ENCODE measurements around the gene RDH8.

Gene RDH8

GRCh38 chr19:10049626-10050025 lies 36.3 kb downstream of the RDH8 start:
- ChIA-PET CTCF (no interaction called here), POLR2A (no interaction called here)
- no peak for TF ChIP-seq ARNT (IDR thresholded peaks at IDR 0.05)
- TF ChIP-seq ELF4 (IDR thresholded peaks at IDR 0.05): no peak
- DNase-seq (ENCODE audit: extremely low spot score): no peak

- TF ChIP-seq SUZ12 (IDR thresholded peaks at IDR 0.05): no peak
- DNase-seq (ENCODE audit: extremely low spot score): no peak
- ChIA-PET CTCF (no interaction called here), POLR2A (no interaction called here)
Observed at GRCh38 chr19:10052602-10053360, 39.5 kb downstream of the RDH8 start.

GRCh38 chr19:10061717-10062310 lies 48.5 kb downstream of the RDH8 start:
- TF ChIP-seq ELF4 (IDR thresholded peaks at IDR 0.05) (no peak), NFRKB (IDR thresholded peaks at IDR 0.05) (no peak), SP1 (IDR thresholded peaks at IDR 0.05) (no peak), SUZ12 (IDR thresholded peaks at IDR 0.05) (no peak), ZNF384 (IDR thresholded peaks at IDR 0.05) (no peak), BHLHE40 (IDR thresholded peaks at IDR 0.05; ENCODE audit: borderline replicate concordance) (no peak), FOXM1 (IDR thresholded peaks at IDR 0.05; ENCODE audit: borderline replicate concordance) (no peak), ARNT (IDR thresholded peaks at IDR 0.05) (no peak), FOXA1 (IDR thresholded peaks at IDR 0.05) (no peak), CTBP1 (IDR thresholded peaks at IDR 0.05; ENCODE audit: borderline replicate concordance) (no peak), TARDBP (IDR thresholded peaks at IDR 0.05) (no peak), LEF1 (IDR thresholded peaks at IDR 0.05; ENCODE audit: borderline replicate concordance) (no peak), FOXK2 (IDR thresholded peaks at IDR 0.05) (no peak), L3MBTL2 (conservative IDR thresholded peaks at IDR 0.05) (no peak)
- ChIA-PET POLR2A (no interaction called here), CTCF (no interaction called here)
- DNase-seq (ENCODE audit: extremely low spot score): peak; percentile 35

GRCh38 chr19:10068205-10068604 lies 54.9 kb downstream of the RDH8 start:
- ChIA-PET CTCF (no interaction called here), POLR2A (no interaction called here)
- no peak for DNase-seq (ENCODE audit: extremely low spot score)
- TF ChIP-seq LEF1 (IDR thresholded peaks at IDR 0.05; ENCODE audit: borderline replicate concordance): no peak
- no peak for TF ChIP-seq FOXM1 (IDR thresholded peaks at IDR 0.05; ENCODE audit: borderline replicate concordance)
- TF ChIP-seq L3MBTL2 (conservative IDR thresholded peaks at IDR 0.05): no peak
- TF ChIP-seq TARDBP (IDR thresholded peaks at IDR 0.05): no peak
- TF ChIP-seq FOXK2 (IDR thresholded peaks at IDR 0.05): no peak
- TF ChIP-seq FOXA1 (IDR thresholded peaks at IDR 0.05): no peak
- TF ChIP-seq HDGF (IDR thresholded peaks at IDR 0.05; ENCODE audit: borderline replicate concordance): no peak
- no peak for TF ChIP-seq ARNT (IDR thresholded peaks at IDR 0.05)
- no peak for TF ChIP-seq SP1 (IDR thresholded peaks at IDR 0.05)
- TF ChIP-seq NFRKB (IDR thresholded peaks at IDR 0.05): no peak
- TF ChIP-seq CTBP1 (IDR thresholded peaks at IDR 0.05; ENCODE audit: borderline replicate concordance): no peak
- TF ChIP-seq ELF4 (IDR thresholded peaks at IDR 0.05): no peak
- no peak for TF ChIP-seq SUZ12 (IDR thresholded peaks at IDR 0.05)
- TF ChIP-seq ZNF384 (IDR thresholded peaks at IDR 0.05): no peak
- no peak for TF ChIP-seq PKNOX1 (IDR thresholded peaks at IDR 0.05)
- no peak for TF ChIP-seq BHLHE40 (IDR thresholded peaks at IDR 0.05; ENCODE audit: borderline replicate concordance)

GRCh38 chr19:10069046-10069445 lies 55.8 kb downstream of the RDH8 start:
- ChIA-PET CTCF (no interaction called here), POLR2A (interaction anchor here (1.1 kb wide), 1 partner anchor 9 kb away, joined by 3 read pairs; no protein-coding TSS in a partner anchor)
- TF ChIP-seq FOXM1 (IDR thresholded peaks at IDR 0.05; ENCODE audit: borderline replicate concordance) (no peak), ELF4 (IDR thresholded peaks at IDR 0.05) (no peak), CTBP1 (IDR thresholded peaks at IDR 0.05; ENCODE audit: borderline replicate concordance) (no peak), BHLHE40 (IDR thresholded peaks at IDR 0.05; ENCODE audit: borderline replicate concordance) (no peak), PKNOX1 (IDR thresholded peaks at IDR 0.05) (no peak), ZNF384 (IDR thresholded peaks at IDR 0.05) (no peak), TARDBP (IDR thresholded peaks at IDR 0.05) (no peak), HDGF (IDR thresholded peaks at IDR 0.05; ENCODE audit: borderline replicate concordance) (no peak), L3MBTL2 (conservative IDR thresholded peaks at IDR 0.05) (no peak), FOXK2 (IDR thresholded peaks at IDR 0.05) (no peak), SP1 (IDR thresholded peaks at IDR 0.05) (no peak), NFRKB (IDR thresholded peaks at IDR 0.05) (no peak), ARNT (IDR thresholded peaks at IDR 0.05) (no peak), SUZ12 (IDR thresholded peaks at IDR 0.05) (no peak), LEF1 (IDR thresholded peaks at IDR 0.05; ENCODE audit: borderline replicate concordance) (no peak), FOXA1 (IDR thresholded peaks at IDR 0.05) (no peak)
- DNase-seq (ENCODE audit: extremely low spot score): no peak

GRCh38 chr19:10070730-10071446 lies 57.6 kb downstream of the RDH8 start:
- no peak for DNase-seq (ENCODE audit: extremely low spot score)
- no peak for TF ChIP-seq BHLHE40 (IDR thresholded peaks at IDR 0.05; ENCODE audit: borderline replicate concordance)
- TF ChIP-seq LEF1 (IDR thresholded peaks at IDR 0.05; ENCODE audit: borderline replicate concordance): no peak
- TF ChIP-seq NFRKB (IDR thresholded peaks at IDR 0.05): no peak
- TF ChIP-seq SUZ12 (IDR thresholded peaks at IDR 0.05): no peak
- TF ChIP-seq FOXA1 (IDR thresholded peaks at IDR 0.05): no peak
- no peak for TF ChIP-seq ELF4 (IDR thresholded peaks at IDR 0.05)
- TF ChIP-seq FOXK2 (IDR thresholded peaks at IDR 0.05): no peak
- CTCF ChIA-PET: no interaction called here
- POLR2A ChIA-PET: interaction anchor here (0.7 kb wide), 1 partner anchor 25 kb away, joined by 3 read pairs; no protein-coding TSS in a partner anchor

All from HEK293T (cell line).